ENCODE measurements around the gene PNPLA7.

The PNPLA7 gene

GRCh38 chr9:137500666-137501397 is 49.4 kb downstream of the PNPLA7 start:
- Histone ChIP-seq H3K27ac (no peak overlapping the region), H3K4me3 (no peak overlapping the region)

- H3K27ac ChIP-seq: no peak overlapping the region
These were observed 50.1 kb downstream of the PNPLA7 start for GRCh38 chr9:137499858-137500661.

GRCh38 chr9:137499416-137499815 is 50.8 kb downstream of the PNPLA7 start:
- H3K27ac ChIP-seq: no peak overlapping the region
- no peak overlapping the region for H3K4me3 ChIP-seq

More at GRCh38 chr9:137499858-137500661, 50.1 kb downstream of the PNPLA7 start:
- H3K4me3 ChIP-seq: no peak overlapping the region

GRCh38 chr9:137498720-137499150 is 51.5 kb downstream of the PNPLA7 start:
- Histone ChIP-seq H3K27ac (no peak overlapping the region), H3K4me3 (no peak overlapping the region)

- Histone ChIP-seq H3K27ac (no peak overlapping the region), H3K4me3 (no peak overlapping the region)
These were observed 52.1 kb downstream of the PNPLA7 start for GRCh38 chr9:137497921-137498719.

GRCh38 chr9:137496601-137497375 is 53.4 kb downstream of the PNPLA7 start:
- no peak overlapping the region for H3K4me3 ChIP-seq
- H3K27ac ChIP-seq: no peak overlapping the region

GRCh38 chr9:137494550-137495351 is 55.5 kb downstream of the PNPLA7 start:
- Histone ChIP-seq H3K4me3 (no peak overlapping the region), H3K27ac (no peak overlapping the region)

- Histone ChIP-seq H3K4me3 (no peak overlapping the region), H3K27ac (no peak overlapping the region)
These were observed 56.1 kb downstream of the PNPLA7 start for GRCh38 chr9:137494104-137494544.

GRCh38 chr9:137493364-137494103 is 56.7 kb downstream of the PNPLA7 start:
- H3K4me3 ChIP-seq: no peak overlapping the region
- no peak overlapping the region for H3K27ac ChIP-seq

GRCh38 chr9:137492464-137493363 is 57.5 kb downstream of the PNPLA7 start:
- Histone ChIP-seq H3K27ac (no peak overlapping the region), H3K4me3 (no peak overlapping the region)

GRCh38 chr9:137491735-137492432 is 58.3 kb downstream of the PNPLA7 start:
- no peak overlapping the region for H3K4me3 ChIP-seq
- no peak overlapping the region for H3K27ac ChIP-seq

- Histone ChIP-seq H3K27ac (no peak overlapping the region), H3K4me3 (no peak overlapping the region)
These were observed 59.5 kb downstream of the PNPLA7 start for GRCh38 chr9:137490532-137491186.

GRCh38 chr9:137488906-137489305 is 61.3 kb downstream of the PNPLA7 start:
- no peak overlapping the region for H3K27ac ChIP-seq
- no peak overlapping the region for H3K4me3 ChIP-seq

GRCh38 chr9:137488327-137488653 is 61.9 kb downstream of the PNPLA7 start:
- Histone ChIP-seq H3K4me3 (no peak overlapping the region), H3K27ac (no peak overlapping the region)

- no peak overlapping the region for H3K4me3 ChIP-seq
- H3K27ac ChIP-seq: no peak overlapping the region
These were observed 62.5 kb downstream of the PNPLA7 start for GRCh38 chr9:137487454-137488326.
